GM23248 (cell line): ENCODE results near the gene ASB3. TPM values are rescaled to one million over a fixed set of nuclear protein-coding genes. Genes with fewer than 3 reads are reported as not detected.

ENCODE experiments used
- DNase-seq: peaks from one replicate; pipeline ENCODE4 v3.0.0-alpha.2; 2015
- H2AFZ ChIP-seq: fragments of 200-600 bp; sonication (generic); 2 replicates; pipeline ENCODE4 v1.6.1; 2016; ENCODE audit warnings: antibody characterized with exemption
- H3F3A ChIP-seq: fragments of 200-600 bp; sonication (generic); 2 replicates; pipeline ENCODE4 v1.6.1; 2016; ENCODE audit warnings: mild to moderate bottlenecking, antibody characterized with exemption, mixed run types; ENCODE audit not compliant: insufficient read depth
- H3K27ac ChIP-seq: fragments of 200-600 bp; sonication (generic); 2 replicates; pipeline ENCODE4 v1.5.1; 2016; ENCODE audit warnings: mild to moderate bottlenecking
- H3K27me3 ChIP-seq: fragments of 200-600 bp; sonication (generic); replicated peaks from 2 replicates; pipeline ENCODE4 v1.6.1; 2016; ENCODE audit warnings: mild to moderate bottlenecking; ENCODE audit not compliant: insufficient read depth
- H3K36me3 ChIP-seq: fragments of 200-600 bp; sonication (generic); 2 replicates; pipeline ENCODE4 v1.6.1; 2016; ENCODE audit warnings: low read depth, mild to moderate bottlenecking
- H3K4me1 ChIP-seq: fragments of 200-600 bp; sonication (generic); 2 replicates; pipeline ENCODE4 v1.6.1; 2016; ENCODE audit warnings: mild to moderate bottlenecking; ENCODE audit not compliant: insufficient read depth
- H3K4me2 ChIP-seq: fragments of 200-600 bp; sonication (generic); one replicate; pipeline ENCODE4 v1.6.1; 2016; ENCODE audit warnings: mild to moderate bottlenecking; ENCODE audit not compliant: unreplicated experiment
- H3K4me3 ChIP-seq: fragments of 200-600 bp; sonication (generic); 2 replicates; pipeline ENCODE4 v1.5.1; 2016; ENCODE audit warnings: mild to moderate bottlenecking
- H3K79me2 ChIP-seq: fragments of 200-600 bp; sonication (generic); 2 replicates; pipeline ENCODE4 v1.6.1; 2016; ENCODE audit warnings: mild to moderate bottlenecking; ENCODE audit not compliant: insufficient read depth
- H3K9ac ChIP-seq: fragments of 200-600 bp; sonication (generic); 2 replicates; pipeline ENCODE4 v1.6.1; 2016; ENCODE audit warnings: mild to moderate bottlenecking
- H3K9me2 ChIP-seq: fragments of 200-600 bp; sonication (generic); 2 replicates; pipeline ENCODE4 v1.6.1; 2016; ENCODE audit warnings: mixed run types, mild to moderate bottlenecking, moderate library complexity; ENCODE audit not compliant: insufficient read depth
- H3K9me3 ChIP-seq: fragments of 200-600 bp; sonication (generic); one replicate; pipeline ENCODE4 v1.6.1; 2017; ENCODE audit warnings: low read depth
- H4K20me1 ChIP-seq: fragments of 200-600 bp; sonication (generic); 2 replicates; pipeline ENCODE4 v1.6.0; 2016; ENCODE audit not compliant: insufficient read depth
- EZH2 ChIP-seq: fragments of 200-600 bp; sonication (generic); IDR thresholded peaks from 2 replicates; pipeline ENCODE4 v1.6.1; 2018; ENCODE audit warnings: antibody characterized with exemption, mild to moderate bottlenecking; ENCODE audit not compliant: insufficient read depth, poor library complexity, severe bottlenecking
- EZH2phosphoT487 ChIP-seq: fragments of 200-600 bp; sonication (generic); IDR thresholded peaks from 2 replicates; pipeline ENCODE4 v1.6.1; 2018; ENCODE audit warnings: antibody characterized with exemption, moderate library complexity, mild to moderate bottlenecking, low read depth; ENCODE audit not compliant: insufficient read depth
- WGBS, 2 experiments: methylation state at CpG; one replicate each; pipeline ENCODE4 v1.1.6; 2015 to 2017; ENCODE audit warnings: low lambda C conversion rate in 2 of 2, low coverage in 1 of 2; ENCODE audit errors: missing lambda C conversion rate in 2 of 2; 5-methylcytosine and 5-hydroxymethylcytosine counted together
- in situ Hi-C: fragments of 300-500 bp; cut with MboI; formaldehyde crosslinking; loops from 2 replicates; pipeline ENCODE4 v1.15.0; 2020
- polyA plus RNA-seq: library from polyadenylated mRNA; unstranded; fragments of >200 nt; fragmentation: Nextera tagmentation; extraction: Ambion mirVana; gene quantifications from 2 replicates; pipeline ENCODE4 v1.2.1, GENCODE V29; 2016
- total RNA-seq: library from RNA; depleted of rRNA; stranded (reverse); fragments of >200 nt; shearing (Covaris generic); gene quantifications from 2 replicates; pipeline ENCODE4 v1.2.3, GENCODE V29; 2014

ASB3 gene
- total and polyA plus RNA-seq, 2 experiments from 2014 or later = 19.9 to 23.0 TPM

DNA sequence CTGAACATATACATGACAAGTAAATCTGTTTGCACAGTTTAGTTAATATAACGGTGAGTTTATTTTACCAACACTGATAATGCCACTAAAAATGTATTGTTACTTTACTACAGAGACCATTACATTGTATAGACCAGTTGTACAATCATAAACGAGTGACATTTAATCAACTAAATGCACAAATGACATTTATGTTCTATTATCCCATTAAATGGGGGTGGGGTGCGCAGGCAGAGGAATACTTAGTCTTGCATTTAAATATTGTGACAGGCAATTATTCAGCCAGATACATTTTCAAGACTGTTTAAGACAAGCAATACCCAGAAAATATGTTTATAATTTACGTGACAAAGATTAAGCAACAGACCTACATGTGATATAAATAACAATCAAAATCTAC lies 91.2 kb downstream of the ASB3 start:
- Histone ChIP-seq H2AFZ (no peak overlapping the region), H3K79me2 (no peaks in the 10 kb centered on the region), H3K9ac (no peak overlapping the region), H3K36me3 (no peaks in the 10 kb centered on the region; the same call in none of the 2 replicates), H3K4me3 (no peak overlapping the region), H3F3A (no peaks in the 10 kb centered on the region), H3K4me2 (no peak overlapping the region), H3K9me3 (no peaks in the 10 kb centered on the region), H3K4me1 (no peaks in the 10 kb centered on the region), H3K27ac (no peak overlapping the region), H3K27me3 (no peaks in the 10 kb centered on the region), H3K9me2 (no peaks in the 10 kb centered on the region), H4K20me1 (no peaks in the 10 kb centered on the region)
- WGBS, 2 experiments = 93 to 94% methylated on average over 4 of the region's 4 CpGs
- TF ChIP-seq EZH2 (no peak), EZH2phosphoT487 (no peak)
- DNase-seq = no peak
- in situ Hi-C loops = no loop called here

DNA sequence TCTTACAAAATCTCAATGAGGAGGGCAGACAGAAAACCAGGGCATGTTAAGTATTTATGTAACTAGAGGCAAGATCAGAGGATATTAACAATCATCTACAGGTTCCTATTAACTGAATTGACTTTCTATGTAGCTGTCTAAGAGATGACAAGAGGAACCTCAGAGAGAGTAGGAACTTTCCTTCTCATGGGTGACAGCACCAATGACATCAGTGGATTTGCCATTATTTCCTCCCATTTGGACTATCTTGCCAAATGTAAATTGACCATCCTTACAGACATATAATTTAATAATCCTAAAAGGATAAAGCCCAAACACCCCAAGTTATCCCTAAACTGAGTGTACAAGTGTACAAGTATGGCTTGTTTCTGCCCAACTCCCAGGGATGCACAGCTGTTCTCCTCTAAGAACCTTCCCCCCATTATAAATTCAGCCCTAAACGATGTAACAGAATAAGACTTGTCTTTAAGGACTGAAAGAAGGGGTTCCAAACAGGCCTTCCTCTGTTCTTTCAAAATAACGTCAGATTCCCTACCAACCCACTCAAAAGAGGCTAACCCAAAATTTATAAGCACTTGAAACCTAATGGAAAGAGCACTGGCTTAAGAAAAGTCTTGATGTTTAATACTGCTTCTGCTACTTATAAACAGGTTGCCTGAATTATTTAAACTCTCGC lies 92.5 kb downstream of the ASB3 start:
- peaks cover 4% of the 10 kb centered on the region; the same call in 1 of the 2 replicates for H3K36me3 ChIP-seq
- H3K27ac ChIP-seq = no peak overlapping the region
- H3K27me3 ChIP-seq = no peaks in the 10 kb centered on the region
- WGBS, 2 experiments = 96 to 98% methylated on average over 3 of the region's 3 CpGs
- H3K9me3 ChIP-seq = no peaks in the 10 kb centered on the region
- H3K4me1 ChIP-seq = no peaks in the 10 kb centered on the region
- TF ChIP-seq EZH2phosphoT487 = no peak
- no peak for TF ChIP-seq EZH2
- H3K79me2 ChIP-seq = no peaks in the 10 kb centered on the region
- H4K20me1 ChIP-seq = no peaks in the 10 kb centered on the region
- H3K9ac ChIP-seq = no peak overlapping the region
- DNase-seq = no peak
- no peak overlapping the region for H3K4me2 ChIP-seq
- no peaks in the 10 kb centered on the region for H3K9me2 ChIP-seq
- H3F3A ChIP-seq = no peaks in the 10 kb centered on the region
- no peak overlapping the region for H2AFZ ChIP-seq
- in situ Hi-C loops = no loop called here
- no peak overlapping the region for H3K4me3 ChIP-seq

DNA sequence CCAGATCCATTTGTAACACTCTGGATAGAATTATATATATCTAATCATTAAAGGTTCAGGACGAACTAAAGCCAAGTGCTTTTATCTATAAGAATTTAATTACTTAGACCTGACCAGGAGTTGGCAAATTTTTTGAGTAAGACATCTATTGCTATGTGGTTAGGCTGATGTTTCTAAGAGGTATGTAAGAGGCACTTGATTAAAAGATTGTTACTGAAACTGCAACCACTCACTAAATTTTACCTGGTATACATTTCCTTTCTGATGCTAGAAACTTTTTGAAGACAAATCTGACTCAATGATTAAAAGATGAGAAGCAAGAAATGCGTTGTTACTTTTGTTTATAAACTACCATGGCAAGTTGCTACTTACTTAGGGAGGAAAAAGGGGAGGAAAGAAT lies 95.9 kb downstream of the ASB3 start:
- TF ChIP-seq EZH2phosphoT487 = no peak
- TF ChIP-seq EZH2 = no peak
- no peak for DNase-seq
- Histone ChIP-seq H3K27ac (no peak overlapping the region), H3K9me3 (no peaks in the 10 kb centered on the region), H3F3A (no peaks in the 10 kb centered on the region), H3K27me3 (no peaks in the 10 kb centered on the region), H4K20me1 (no peaks in the 10 kb centered on the region), H3K4me1 (no peaks in the 10 kb centered on the region), H3K79me2 (no peaks in the 10 kb centered on the region), H2AFZ (no peak overlapping the region), H3K9ac (no peak overlapping the region), H3K4me3 (no peak overlapping the region), H3K36me3 (0 out of 2 replicates have a peak, but pooled peaks cover 10% of the 10 kb centered on the region), H3K4me2 (no peak overlapping the region), H3K9me2 (no peaks in the 10 kb centered on the region)
- 96 to 99% methylated on average over 2 of the region's 2 CpGs for WGBS, 2 experiments
- in situ Hi-C loops = no loop called here

DNA sequence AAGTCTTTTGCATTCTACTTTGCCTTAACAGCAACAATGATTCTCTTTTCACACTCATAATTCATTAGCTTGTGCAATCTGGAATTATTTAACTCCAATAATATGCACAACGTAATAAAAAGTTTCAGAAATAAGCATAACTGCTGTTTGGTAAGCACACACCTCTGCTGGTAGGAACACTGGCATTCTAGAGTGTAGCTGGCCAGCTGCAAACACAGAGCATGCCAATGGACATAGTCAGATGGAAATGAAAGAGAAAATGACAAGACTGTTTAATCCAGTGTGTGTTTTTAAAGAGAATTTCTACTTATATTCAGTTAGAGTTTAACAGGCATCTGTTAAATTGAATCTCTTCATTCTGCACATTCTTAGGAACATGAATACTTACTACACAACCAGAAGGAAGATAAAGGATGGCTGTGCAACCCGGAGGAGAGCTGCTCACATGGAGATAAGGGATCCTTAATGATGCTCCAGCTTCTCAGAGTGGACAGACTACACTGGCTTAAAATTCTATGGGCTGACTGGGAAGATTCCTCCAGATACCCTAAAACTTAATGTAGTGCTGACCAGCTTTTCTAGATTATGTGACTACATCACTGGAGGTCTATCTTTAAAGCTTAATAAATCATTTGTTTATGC lies 113.8 kb downstream of the ASB3 start:
- Histone ChIP-seq H3K27me3 (no peaks in the 10 kb centered on the region), H3K9me3 (no peaks in the 10 kb centered on the region), H3F3A (0 out of 2 replicates have a peak, but pooled peaks cover 5% of the 10 kb centered on the region), H3K79me2 (no peaks in the 10 kb centered on the region), H3K27ac (no peak overlapping the region), H2AFZ (no peak overlapping the region), H3K4me2 (peak overlapping the region; percentile 23), H3K9me2 (no peaks in the 10 kb centered on the region), H3K4me1 (no peaks in the 10 kb centered on the region), H3K36me3 (peaks cover 3% of the 10 kb centered on the region; the same call in 1 of the 2 replicates), H4K20me1 (peaks cover 4% of the 10 kb centered on the region; the same call in 1 of the 2 replicates), H3K9ac (no peak overlapping the region), H3K4me3 (no peak overlapping the region)
- DNase-seq = peak; percentile 55
- TF ChIP-seq EZH2phosphoT487 (no peak), EZH2 (no peak)
- in situ Hi-C loops = no loop called here
- WGBS, 2 experiments = 30 to 35% methylated on average over 2 of the region's 2 CpGs
